Stimulated activated CD4-positive, alpha-beta T cell treated with anti-CD3 and anti-CD28 coated beads, TNF-alpha, amount 100 ng/mL, for 1 hour (primary cell): ENCODE data around the gene ATF6B.
A peak's percentile ranks its signal among the peaks of the same experiment; 100 is the strongest.

Experiments
- DNase-seq, 3 donors: peaks; one replicate each; pipeline ENCODE4 v3.0.0-alpha.2; 2020; ENCODE audit warnings: low read depth in 3 of 3, low spot score in 1 of 3

ATF6B gene

DNA sequence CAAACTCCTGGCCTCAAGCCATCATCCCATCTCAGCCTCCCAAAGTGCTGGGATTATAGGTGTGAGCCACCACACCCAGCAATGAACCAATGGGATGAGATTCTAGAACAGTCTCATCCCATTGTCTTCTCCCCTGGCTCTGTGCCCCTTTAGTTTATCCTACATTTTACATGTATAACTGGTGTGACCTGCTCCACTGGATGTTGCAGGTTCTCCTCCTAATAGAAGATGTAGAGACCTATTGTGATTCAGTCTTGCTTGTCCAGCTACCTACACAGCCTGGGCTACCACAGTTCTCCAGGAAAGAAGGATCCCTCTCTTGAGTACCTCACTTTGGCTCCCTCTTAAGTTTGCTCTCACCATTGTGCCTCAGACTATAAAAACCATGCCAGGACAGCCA lies 4.1 kb upstream of the ATF6B start:
- DNase-seq, result no peak

DNA sequence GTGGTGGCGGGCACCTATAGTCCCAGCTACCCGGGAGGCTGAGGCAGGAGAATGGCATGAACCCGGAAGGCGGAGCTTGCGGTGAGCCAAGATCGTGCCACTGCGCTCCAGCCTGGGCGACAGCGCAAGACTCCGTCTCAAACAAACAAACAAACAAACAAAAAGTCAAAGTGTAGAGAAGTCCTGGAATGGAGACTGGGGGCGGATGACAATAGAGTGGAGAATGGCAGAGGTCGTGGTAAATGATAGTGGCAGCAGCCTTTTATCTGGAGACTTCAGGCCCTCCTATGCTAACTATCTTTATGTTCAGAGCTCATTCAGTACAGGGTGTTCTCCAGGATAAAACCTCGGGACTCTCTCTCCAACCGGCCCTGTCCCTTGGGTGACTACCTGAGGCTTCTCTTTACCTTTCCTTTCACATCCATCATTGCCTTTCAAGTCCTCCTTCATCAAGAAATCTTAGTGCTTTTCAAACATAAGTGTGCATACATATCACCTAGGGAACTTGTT lies 3.4 kb upstream of the ATF6B start:
- no peak for DNase-seq

DNA sequence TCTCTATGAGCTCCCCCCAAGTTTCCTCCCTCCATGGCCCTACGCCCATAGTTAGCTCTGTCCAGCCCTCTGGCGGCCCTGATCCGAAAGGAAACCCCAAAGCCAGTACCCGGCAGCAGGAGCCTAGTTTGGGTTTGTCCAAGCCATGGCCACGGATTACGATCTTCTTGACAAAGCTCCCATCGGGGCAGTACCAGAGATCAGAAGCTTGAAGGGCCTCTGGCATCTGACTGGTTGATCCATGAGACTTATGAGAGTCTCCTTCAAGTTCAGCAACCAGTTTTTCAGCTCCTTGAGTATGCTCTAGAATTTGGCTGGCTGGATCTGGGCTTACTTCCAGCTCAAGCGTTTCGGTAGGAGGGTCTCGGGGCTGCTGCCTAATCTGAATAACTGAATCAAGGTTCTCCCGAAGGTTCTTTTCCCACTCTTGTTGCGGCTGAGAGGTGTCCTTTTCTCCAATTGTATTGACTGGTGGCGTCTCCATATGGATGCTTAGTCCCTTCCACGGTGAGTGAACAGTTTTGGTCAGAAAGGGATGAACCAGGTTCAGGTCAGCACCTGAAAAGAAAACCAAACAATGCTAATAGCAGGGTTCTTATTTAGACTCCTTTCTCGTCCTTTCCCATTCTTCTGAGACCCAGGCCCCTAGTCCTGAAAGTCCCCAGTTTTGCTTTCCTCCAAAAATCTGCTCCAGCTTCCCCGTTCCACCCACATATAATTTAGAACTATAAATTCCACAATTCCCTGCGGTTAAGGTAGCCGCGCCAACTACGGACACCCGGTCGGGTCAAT lies 1.4 kb upstream of the ATF6B start:
- no peak for DNase-seq

DNA sequence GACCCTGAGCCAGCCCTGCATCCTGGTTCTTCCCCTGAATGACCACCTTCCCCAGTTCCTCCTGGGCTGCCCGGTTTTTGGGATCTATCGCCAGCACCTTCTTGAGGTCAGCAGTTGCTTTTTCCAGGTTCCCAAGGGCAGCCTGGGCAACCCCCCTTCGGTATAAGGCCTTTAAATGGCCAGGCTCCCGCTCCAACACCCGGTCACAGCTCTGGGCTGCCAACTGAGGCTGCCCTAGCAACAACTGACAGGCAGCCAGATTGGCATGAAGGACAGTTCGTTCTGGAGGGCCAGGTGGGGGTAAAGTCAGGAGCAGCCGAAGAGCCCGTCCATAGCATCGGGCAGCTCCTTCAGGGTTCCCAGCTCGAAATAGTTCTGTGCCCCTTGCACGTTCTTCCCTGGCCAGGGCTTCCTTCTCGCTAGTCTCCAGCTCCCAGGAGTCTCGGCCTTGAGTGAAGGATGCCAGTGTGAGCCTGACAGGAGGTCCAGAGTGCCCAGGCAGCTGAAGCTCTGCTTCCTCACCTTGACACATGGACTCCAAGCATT lies 778 bp upstream of the ATF6B start:
- no peak for DNase-seq

DNA sequence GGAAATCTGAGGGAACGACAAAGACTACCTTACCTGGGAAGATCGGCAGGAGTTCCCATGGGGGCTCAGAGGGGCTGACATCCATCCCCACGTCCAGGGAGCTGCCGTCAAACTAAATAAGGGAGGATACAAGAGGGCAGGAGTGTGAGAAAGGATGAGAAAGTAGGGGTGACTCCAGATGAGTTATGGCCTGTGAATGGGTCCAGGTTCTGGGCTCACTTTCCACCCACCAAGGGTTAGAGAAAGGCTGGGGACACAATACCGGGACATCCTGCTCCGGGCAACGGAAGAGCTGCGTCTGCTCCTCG lies 683 bp downstream of the ATF6B start:
- DNase-seq, result no peak

DNA sequence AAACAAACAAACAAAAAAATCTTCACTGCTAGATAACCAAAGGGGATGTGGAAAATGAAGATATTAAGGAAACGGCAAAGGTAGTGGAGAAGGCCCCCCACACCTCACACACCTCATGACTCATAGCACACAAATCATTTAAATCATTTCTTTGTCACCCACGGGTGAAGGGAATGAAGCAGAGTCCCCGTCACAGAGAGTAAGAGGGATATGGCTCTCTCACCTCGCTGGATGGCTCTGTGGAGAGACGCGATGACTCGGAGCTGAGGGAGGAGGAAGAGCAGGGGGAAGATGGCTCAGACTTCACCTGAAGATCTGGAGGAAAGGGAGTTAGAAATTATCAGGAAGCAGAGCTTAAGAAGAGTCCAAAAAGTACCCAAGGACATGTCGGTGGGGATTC lies 1.2 kb downstream of the ATF6B start:
- no peak for DNase-seq

DNA sequence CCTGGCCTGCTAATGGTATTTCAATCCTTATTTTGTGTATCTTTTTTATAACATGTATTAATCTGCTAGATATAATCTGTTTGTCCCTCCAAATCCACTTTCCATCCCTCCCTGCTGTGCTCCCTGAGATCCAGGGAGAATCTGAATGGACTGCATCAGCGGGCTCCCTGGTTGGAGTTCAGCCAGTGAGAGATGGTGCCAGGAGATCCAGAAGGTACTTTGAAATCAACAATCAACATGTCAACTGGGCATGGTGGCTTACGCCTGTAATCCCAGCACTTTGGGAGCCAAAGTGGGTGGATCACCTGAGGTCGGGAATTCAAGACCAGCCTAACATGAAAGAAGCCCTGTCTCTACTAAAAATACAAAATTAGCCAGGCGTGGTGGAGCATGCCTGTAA lies 4.4 kb downstream of the ATF6B start:
- DNase-seq, result no peak

DNA sequence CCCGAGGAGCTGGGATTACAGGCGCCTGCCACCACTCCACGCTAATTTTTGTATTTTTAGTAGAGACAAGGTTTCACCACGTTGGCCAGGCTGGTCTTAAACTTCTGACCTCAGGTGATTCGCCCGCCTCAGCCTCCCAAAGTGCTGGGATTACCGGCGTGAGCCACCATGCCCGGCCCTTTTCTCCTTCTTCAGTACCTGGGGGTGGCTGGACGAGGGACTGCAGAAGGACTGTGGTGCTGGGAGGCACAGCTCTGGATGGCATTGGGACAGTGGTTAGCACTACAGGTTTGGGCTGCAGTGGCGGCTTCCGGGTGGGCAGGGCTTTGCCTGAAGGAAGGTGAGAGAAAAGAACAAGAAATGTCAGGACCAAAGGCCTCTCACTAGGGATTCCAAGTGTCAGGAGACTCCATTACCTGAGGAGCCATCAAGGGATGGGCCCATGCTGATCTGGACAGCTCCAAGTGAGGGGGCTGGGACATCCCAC lies 7.4 kb downstream of the ATF6B start:
- no peak for DNase-seq

DNA sequence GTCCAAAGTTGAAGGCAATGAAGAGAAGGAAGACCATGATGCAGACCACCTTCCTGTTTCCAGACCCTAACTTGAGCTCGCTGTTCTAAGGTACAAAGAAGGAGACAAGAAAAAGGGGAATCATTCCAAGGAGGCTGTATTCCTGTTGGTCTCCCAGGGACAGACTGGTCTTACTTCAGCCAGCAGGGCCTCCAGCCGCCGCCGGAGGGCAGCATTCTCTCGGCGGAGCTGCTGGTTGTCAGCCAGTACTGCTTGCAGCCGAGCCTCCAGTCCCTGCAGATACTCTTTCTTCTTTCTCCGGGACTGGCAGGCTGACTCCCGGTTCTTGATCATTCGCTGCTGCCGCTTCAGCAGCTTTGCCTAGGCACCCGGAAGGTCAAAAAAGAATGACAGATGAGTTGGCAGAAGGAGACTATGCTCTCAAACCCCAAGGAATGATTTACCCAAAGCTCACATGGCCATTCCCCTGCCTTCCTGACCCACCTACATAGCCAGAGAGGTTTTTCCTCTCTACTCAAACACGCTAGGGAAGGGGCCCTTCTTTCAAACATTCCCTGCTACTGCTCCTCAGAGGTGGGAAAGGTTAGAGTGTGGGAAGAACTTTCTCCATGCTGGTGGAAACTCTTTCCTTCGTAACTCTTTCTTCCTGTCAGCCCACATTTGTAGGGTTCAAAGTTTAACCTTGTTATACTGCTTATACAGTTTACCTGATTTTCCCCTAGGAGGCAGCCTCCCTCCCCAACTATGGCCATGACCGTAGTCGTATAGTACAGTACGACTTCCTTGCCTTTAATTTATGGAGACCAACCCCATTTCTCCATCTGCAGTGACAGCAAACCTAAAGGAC lies 9.0 kb downstream of the ATF6B start:
- peak; percentile 8 to 51 (median 34) for DNase-seq

DNA sequence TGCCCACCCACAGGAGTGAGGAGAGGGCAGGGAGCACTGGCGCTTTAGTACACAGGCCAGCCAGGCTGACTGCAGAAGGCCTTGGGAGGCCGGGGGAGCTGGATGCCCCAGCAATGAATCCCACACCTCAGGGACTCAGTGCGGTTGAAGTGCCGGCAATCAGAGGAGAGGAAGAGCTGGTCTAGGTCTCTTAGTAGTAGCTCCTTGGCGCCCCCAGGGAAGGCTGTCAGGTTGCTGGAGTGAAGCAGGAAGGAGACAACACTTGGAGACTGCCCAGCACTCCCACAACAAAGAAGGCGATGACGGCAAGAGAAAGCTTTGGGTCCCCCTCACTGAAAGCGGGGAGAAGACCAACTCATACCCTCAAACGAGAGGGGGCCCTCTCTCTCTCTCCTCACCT lies 10.6 kb downstream of the ATF6B start:
- no peak for DNase-seq

DNA sequence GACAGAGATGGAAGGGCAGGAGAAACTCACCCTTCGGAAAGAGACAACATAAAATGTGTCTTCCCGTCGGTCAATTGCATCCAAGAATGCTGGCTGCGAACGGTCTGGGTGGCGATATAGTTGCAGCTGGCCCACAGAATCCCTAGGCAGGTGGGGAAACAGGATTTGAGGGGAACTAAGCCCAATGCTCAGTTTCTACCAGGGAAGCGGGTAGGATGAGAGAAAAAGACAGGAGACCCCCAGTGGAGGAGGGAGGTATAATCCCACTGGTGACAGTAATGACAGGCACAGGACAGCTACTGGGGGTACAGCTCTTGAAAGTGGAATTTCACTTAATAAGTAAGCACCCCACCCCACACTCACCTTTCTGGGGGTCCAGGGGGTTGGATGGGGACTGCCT lies 11.4 kb downstream of the ATF6B start:
- no peak for DNase-seq

DNA sequence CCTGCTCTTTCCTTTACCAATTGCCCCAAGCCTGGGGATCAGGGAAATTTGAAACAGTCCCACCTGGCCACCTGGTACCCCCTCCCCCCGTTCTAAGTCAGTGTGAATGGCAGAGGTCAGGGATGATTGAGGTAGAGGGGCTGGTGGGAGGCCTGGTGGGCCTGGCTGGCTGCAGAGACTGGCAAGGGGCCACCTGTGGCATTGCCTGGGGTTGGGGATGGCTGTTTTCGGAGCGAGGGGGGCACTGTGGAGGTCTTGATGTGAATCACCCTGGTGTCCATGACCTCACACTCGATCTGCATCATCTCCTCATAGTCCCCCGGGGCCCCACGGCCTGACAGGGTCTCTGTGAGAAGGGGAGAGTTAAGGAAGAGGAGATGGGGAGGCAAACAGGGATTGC lies 12.4 kb downstream of the ATF6B start:
- DNase-seq, result no peak

DNA sequence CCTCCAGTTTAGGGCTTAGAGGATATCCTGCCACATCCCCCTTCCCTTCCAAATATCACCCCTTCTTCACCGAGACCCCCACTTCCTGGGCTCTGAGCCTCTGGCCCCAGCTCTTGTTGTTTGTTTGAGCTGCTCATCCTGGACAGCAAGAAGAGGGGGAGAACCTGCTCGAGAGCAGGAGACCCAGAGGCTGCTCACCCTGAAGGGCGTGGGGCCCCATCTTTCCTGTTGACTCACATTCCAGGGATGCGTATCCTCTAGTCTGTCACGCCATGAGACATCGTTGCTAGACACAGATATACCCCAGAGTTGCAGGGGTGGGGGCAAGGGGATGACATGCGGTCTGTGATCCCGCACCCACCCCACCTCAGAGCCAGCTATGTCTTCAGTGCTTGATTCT lies 13.2 kb downstream of the ATF6B start:
- no peak for DNase-seq

DNA sequence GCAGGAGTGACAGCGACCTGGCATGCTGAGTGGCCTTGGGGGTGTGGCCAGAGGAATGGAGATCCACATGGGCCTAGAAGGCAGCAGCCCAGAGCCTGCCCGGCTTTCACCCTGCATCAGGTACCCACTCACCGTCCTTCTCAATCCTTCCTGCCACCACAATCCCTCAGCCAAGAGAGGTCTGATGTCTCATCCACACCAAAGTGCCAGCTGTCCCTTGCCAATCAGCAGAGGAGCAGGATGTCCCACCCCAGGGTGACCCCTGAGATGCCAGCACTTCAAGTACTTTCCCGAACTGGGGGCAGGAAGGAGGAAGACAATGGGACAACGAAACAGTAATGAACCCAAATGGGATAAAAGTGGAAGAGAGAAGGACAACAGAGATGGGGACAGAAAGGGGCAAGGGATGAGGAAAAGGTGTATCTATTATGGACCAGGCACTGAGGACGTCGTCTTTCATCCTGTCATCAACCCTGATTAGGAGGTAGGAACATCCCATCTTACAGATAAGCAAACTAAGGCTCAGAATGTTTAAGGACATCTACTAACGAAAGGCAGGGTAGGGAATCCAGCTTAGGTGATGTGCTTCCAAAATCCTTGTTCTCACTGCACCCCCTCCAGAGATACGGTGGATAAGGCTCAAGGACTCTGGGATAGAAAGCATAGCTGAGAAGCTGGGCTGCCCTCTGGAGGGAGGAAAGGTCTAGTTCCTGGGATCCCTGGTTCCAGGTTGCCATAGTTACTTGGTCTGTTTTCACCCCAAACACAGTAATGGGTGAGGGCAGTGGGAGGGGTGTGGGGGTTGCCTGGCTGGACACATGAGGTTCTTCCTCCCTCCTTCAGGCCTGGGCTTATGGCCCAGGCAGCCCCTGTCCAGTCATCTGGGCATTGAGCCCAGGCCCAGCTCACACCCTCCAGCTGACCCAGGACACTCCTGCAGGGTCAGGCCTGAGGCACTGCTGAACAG lies 14.4 kb downstream of the ATF6B start:
- no peak for DNase-seq

DNA sequence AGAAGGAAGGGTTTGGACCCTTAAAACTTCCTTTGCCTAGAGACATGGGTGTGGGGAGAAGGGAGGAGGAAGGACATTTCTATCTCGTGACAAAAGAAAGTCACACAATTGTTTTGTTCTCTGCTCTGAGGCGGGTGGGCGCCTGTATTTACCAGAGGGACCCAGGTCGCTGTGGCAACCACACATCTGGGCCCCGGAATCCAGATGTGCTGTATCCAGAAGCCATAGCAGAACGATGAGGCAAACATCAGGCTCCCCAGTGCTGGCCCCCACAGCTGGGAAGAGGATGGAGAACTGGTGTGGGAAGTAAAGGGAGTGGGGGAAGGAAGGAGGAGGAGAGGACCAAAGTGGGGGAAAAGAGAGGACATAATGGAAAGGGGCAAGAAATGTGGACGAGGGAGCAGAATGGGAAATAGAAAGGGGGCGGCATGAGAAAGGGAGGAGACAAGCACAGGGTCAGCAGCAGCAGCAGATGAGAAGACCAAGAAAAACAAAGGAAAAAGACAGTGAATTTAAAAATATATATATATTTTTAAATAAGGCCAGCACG lies 15.5 kb downstream of the ATF6B start:
- no peak for DNase-seq

DNA sequence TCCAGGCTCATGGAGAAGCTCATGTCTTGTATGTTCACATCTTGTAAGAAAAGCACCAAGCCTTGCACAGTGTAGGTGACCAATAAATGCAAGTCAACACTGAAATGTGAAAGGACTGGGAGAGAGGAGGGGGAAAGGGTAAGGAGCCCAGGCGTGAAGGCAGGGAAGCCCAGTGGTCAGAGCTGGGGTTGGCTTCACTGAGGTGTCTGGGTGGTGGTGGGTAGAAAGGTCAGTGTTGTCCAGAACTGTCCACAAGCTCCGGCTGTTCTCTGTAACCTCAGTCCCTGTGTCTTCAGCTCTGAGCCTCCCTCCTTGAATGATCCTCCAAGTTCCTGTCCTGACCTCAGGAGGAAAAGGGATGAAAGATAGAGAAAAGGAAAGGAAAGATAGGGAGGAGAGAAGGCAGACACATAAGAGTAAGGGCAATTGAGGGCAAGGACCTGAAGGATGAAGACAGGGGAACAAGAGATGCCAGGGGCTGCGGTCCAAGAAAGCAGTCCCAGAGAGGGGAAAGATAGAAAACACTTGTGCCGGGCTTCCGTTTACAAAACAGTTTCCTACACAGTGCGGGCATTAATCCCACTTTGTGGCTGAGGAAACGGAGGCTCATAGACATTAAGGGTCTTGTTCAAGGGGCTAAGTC lies 16.5 kb downstream of the ATF6B start:
- no peak for DNase-seq

DNA sequence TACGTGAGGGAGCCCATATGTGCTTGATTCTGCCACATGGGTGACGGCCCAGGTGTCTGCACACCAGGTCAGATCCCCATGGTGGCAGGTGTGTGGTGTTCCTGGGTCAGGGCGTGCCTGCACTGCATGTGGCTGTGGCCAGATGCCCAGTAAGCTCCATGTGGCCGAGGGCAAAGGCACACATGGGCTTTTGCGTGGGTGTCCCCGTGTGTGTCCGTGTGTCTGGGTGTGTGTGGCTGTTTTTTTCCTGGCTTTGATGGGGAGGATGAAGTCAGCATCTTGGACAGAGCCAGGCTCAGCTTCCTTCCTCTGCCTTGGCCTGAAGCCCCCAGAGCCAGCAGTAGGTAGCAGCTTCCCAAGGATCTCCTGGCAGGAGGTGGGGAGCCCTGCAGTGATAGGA lies 17.4 kb downstream of the ATF6B start:
- no peak for DNase-seq

DNA sequence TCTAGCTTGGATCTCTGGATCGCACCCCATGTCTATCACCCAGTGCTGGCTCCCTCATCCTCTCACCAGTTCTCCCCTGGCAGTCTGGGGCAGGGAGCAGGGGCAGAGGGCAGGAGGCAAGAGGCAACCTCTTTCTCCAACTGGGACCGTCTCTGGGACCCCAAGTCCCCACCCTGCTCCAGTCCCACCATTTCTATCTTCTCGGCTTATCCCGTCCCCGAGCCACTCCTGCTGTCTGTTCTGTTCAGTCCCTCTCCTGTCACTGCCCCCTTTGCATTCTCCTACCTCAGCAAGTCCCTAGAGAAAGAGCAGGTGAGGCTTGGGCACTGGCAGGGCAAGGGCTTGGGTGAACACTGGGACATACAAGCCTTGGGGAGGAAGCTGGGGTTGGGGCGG lies 18.3 kb downstream of the ATF6B start:
- DNase-seq, result no peak

DNA sequence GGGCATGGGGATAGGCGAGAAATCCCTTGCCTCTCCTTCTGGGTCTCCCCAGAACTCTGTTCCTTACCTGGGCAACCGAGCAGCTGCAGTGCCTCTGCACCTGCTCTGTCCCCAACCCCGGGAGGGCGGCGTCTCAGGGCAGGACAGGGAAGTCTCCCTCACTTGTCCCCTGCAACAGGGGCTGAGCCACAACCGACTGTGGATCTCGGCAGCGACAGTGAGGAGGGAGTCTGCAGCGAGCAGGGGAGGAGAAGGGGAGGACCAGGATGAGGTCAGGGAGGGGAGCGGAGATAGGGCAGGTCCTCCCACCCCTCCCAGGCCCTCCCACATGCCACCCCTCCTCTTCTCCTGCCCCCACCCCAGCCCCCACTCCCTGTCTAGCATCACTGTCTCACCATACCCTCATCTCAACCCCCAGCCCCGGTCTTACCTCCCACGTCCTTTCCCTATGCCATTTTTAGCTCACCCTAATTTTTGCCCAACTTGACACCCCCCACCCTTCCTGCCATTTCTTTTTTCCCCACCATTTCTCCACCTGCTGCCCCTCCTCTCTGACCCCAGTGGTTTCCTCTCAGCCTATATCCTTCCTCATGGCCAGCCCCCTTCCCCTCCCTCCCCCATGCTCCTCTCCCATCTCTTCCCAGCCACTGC lies 18.8 kb downstream of the ATF6B start, which contains the start of gene TNXB:
Gene TNXB (minus strand): TSS at position 225 of the 651 bp plus-strand sequence. CDS start 11,140 bp downstream, outside the sequence.
- no peak for DNase-seq

DNA sequence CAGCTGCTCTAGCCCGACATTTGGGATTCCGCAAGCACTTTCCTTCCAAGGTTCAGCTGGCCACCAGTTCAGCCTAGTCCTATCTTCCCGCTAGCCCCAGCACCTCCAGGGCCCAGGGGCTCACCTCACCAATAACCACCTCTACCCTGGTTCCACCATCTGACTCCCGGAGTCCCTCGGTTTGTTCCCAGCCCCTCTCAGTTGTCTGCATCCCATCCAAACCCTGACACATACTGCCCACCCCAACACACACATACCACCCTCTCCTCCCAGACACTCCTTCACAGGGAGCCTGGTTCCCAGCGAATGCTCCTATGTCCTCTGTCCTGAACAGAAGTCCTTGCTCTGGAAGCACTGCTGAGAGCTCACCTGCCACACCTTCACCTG lies 19.3 kb downstream of the ATF6B start:
- DNase-seq, result no peak
